HL-60 (cell line): ENCODE data around the gene RPL35.
A peak's percentile ranks its signal among the peaks of the same experiment; 100 is the strongest.

Experiments used
- DNase-seq, 2 experiments: peaks; one replicate each; pipeline ENCODE4 v3.0.0-alpha.2; 2010 to 2020; ENCODE audit warnings: low read depth in 1 of 2, low spot score in 1 of 2
- H3K27ac ChIP-seq: fragments of 250-450 bp; sonication (Bioruptor Pico); replicated peaks from 2 replicates; pipeline ENCODE4 v1.5.1; 2020; ENCODE audit warnings: mild to moderate bottlenecking, moderate library complexity
- H3K27me3 ChIP-seq: fragments of 250-450 bp; sonication (Bioruptor Pico); 2 replicates; pipeline ENCODE4 v1.5.1; 2021; ENCODE audit warnings: mild to moderate bottlenecking, moderate library complexity; ENCODE audit not compliant: insufficient read depth, poor library complexity, severe bottlenecking
- H3K4me3 ChIP-seq: replicated peaks from 2 replicates; pipeline ENCODE4 v1.5.1; 2011; ENCODE audit warnings: mild to moderate bottlenecking, control low read depth, low read length; ENCODE audit not compliant: insufficient read depth
- GABPA ChIP-seq: IDR thresholded peaks from 2 replicates; pipeline ENCODE4 v1.6.1; 2012; ENCODE audit warnings: low read depth
- POLR2AphosphoS5 ChIP-seq: IDR thresholded peaks from 2 replicates; pipeline ENCODE4 v1.6.1; 2012; ENCODE audit warnings: low read depth
- SPI1 ChIP-seq: IDR thresholded peaks from 2 replicates; pipeline ENCODE4 v1.6.1; 2012; ENCODE audit warnings: low read depth, mild to moderate bottlenecking, borderline replicate concordance
- long read RNA-seq: library from polyadenylated mRNA; unstranded; transcript quantifications from one replicate; pipeline ENCODE4 v2.0.0, GENCODE V29; 2020
- TF ChIP-seq, protein P1 (sequence below): IDR thresholded peaks from one replicate; pipeline ENCODE4 v1.5.1; 2011; ENCODE audit warnings: low read length, control low read depth, inconsistent platforms; ENCODE audit not compliant: insufficient read depth
- TF ChIP-seq, protein P2 (sequence below): IDR thresholded peaks from 2 replicates; pipeline ENCODE4 v1.6.1; 2012; ENCODE audit warnings: low read depth; ENCODE audit not compliant: insufficient replicate concordance

The RPL35 gene
- long read RNA-seq, transcript RPL35-201 (4 exons, 455 nt) = major isoform, 444 of 460 reads
- long read RNA-seq, transcript RPL35-203 (3 exons, 785 nt) = minor isoform, 5 of 460 reads
- long read RNA-seq, partial matches to known transcripts = 6 of 460 reads
- long read RNA-seq, other reads (novel, unspliced or antisense) = 5 of 460 reads

DNA sequence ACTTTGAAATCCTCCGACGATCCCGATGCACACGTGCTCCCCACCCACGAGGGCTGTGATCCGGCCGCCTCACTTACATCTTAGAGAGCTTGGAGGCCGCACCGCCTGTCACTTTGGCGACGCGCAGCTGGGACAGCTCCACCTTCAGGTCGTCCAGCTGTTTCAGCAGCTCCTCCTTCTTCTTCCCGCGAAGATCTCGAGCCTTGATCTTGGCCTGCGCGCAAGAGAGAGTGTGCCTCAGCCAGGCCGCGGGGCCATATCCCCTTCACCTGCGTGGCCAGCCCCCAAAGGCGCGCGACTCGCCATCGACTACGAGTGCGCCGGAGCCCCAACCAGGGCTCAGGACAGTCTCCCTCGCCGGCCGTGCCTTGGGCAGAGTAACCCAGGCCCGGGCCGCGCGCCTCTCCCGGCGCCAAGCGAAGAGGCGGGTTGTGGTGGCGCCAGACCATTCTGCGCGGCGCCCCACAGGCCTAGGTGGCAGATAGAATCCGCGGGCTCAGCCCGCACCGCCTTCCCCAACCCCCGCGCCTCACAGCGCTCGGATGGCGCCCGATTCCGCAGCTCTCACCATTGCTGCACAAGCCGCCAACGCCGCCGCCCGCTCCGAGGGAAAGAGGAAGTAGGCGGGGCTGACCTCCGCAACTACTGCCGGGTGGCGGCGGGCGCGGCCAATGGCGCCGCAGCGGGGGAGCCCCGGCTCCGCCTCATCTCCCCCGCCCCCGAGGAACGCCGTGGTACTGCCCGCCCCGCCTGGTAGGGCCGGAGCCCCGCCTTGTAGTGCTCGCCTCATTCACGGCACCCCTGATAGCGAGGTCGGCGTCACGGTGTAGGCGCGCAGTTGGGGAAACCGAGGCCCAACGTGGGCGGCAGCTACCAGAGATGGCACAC is at the start of gene RPL35, which contains the start of gene ARPC5L:
RPL35 (minus strand) TSS at position 616 of the 888 bp plus-strand sequence; CDS start at position 571, 45 bp downstream.
ARPC5L (plus strand) TSS at position 789 of the 888 bp plus-strand sequence. CDS start 7,161 bp downstream, outside the sequence.
- H3K4me3 ChIP-seq = peak within 1 kb of the TSS; percentile 71
- TF ChIP-seq, protein P1, sequence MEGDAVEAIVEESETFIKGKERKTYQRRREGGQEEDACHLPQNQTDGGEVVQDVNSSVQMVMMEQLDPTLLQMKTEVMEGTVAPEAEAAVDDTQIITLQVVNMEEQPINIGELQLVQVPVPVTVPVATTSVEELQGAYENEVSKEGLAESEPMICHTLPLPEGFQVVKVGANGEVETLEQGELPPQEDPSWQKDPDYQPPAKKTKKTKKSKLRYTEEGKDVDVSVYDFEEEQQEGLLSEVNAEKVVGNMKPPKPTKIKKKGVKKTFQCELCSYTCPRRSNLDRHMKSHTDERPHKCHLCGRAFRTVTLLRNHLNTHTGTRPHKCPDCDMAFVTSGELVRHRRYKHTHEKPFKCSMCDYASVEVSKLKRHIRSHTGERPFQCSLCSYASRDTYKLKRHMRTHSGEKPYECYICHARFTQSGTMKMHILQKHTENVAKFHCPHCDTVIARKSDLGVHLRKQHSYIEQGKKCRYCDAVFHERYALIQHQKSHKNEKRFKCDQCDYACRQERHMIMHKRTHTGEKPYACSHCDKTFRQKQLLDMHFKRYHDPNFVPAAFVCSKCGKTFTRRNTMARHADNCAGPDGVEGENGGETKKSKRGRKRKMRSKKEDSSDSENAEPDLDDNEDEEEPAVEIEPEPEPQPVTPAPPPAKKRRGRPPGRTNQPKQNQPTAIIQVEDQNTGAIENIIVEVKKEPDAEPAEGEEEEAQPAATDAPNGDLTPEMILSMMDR = no peak
- TF ChIP-seq GABPA = peak; percentile 89
- TF ChIP-seq, protein P2, sequence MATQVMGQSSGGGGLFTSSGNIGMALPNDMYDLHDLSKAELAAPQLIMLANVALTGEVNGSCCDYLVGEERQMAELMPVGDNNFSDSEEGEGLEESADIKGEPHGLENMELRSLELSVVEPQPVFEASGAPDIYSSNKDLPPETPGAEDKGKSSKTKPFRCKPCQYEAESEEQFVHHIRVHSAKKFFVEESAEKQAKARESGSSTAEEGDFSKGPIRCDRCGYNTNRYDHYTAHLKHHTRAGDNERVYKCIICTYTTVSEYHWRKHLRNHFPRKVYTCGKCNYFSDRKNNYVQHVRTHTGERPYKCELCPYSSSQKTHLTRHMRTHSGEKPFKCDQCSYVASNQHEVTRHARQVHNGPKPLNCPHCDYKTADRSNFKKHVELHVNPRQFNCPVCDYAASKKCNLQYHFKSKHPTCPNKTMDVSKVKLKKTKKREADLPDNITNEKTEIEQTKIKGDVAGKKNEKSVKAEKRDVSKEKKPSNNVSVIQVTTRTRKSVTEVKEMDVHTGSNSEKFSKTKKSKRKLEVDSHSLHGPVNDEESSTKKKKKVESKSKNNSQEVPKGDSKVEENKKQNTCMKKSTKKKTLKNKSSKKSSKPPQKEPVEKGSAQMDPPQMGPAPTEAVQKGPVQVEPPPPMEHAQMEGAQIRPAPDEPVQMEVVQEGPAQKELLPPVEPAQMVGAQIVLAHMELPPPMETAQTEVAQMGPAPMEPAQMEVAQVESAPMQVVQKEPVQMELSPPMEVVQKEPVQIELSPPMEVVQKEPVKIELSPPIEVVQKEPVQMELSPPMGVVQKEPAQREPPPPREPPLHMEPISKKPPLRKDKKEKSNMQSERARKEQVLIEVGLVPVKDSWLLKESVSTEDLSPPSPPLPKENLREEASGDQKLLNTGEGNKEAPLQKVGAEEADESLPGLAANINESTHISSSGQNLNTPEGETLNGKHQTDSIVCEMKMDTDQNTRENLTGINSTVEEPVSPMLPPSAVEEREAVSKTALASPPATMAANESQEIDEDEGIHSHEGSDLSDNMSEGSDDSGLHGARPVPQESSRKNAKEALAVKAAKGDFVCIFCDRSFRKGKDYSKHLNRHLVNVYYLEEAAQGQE = peak; percentile 81
- peak; percentile 96 for TF ChIP-seq POLR2AphosphoS5
- TF ChIP-seq SPI1 = peak; percentile 74; the same call in 1 of the 2 replicates
- peak within 1 kb of the TSS; percentile 98 for H3K27ac ChIP-seq
- H3K27me3 ChIP-seq = no peaks in the 10 kb centered on the region
- DNase-seq = peak; percentile 92 to 95

DNA sequence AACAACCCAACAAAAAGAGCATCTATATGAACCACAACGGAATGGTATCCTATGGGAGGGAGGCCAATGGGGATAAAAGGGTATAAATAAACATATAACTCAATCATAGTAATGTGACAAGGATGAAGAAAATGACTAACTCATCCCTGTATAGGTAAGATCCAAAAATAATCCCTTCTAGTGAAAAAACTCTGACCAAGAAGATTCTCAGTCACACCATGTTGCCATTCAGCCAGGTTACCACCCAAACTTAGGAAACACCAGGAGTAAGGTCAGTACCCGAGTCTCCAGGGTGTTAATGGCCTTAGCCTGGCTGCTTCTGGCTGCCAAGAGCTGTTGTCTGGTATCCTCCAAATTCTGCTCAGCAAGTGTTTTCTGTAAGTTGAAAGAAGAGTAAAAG is 46.3 kb upstream of the RPL35 start:
- no peak for DNase-seq
- no peaks in the 10 kb centered on the region for H3K27me3 ChIP-seq
- H3K4me3 ChIP-seq = no peak overlapping the region
- TF ChIP-seq, protein P2 = no peak
- TF ChIP-seq POLR2AphosphoS5 (no peak), GABPA (no peak), SPI1 (no peak)
- TF ChIP-seq, protein P1 = no peak
- no peak overlapping the region for H3K27ac ChIP-seq

DNA sequence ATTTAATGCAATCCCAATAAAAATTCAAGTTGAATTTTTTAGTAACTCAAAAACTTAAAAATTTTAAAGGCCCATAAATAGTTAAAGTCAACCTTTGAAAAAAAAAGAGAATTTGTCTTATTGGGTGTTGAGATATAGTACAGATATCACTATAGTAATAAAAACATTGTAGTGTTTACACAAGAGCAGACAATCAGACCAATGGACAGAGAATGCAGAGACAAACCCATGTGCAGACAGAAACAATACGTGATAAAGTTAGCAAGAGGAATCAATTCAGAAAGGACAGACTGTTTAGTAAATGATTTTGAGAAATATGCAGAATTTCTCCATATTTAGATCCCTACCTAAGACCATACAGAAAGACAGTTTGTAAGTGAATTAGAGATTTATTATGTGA is 45.2 kb upstream of the RPL35 start:
- H3K4me3 ChIP-seq = no peak overlapping the region
- TF ChIP-seq, protein P2 = no peak
- TF ChIP-seq GABPA (no peak), POLR2AphosphoS5 (no peak), SPI1 (no peak)
- TF ChIP-seq, protein P1 = no peak
- no peak for DNase-seq
- no peaks in the 10 kb centered on the region for H3K27me3 ChIP-seq
- no peak overlapping the region for H3K27ac ChIP-seq
